NK-92 (cell line): ENCODE data around the gene OR9A4.
"Not testable (repeated sequence)": the region's sequence is repeated elsewhere in the genome, so short reads cannot be mapped to it uniquely, and the experiment has no call there.

ENCODE experiments used
- DNase-seq: peaks from one replicate; lab custom pipeline; 2025; ENCODE audit not compliant: unreplicated experiment; lab: John Stamatoyannopoulos, UW

OR9A4 gene, protein sequence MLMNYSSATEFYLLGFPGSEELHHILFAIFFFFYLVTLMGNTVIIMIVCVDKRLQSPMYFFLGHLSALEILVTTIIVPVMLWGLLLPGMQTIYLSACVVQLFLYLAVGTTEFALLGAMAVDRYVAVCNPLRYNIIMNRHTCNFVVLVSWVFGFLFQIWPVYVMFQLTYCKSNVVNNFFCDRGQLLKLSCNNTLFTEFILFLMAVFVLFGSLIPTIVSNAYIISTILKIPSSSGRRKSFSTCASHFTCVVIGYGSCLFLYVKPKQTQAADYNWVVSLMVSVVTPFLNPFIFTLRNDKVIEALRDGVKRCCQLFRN

GRCh38 chr7:141916099-141916498 lies at the start of gene OR9A4:
OR9A4 (plus strand) TSS chr7:141916399; CDS start chr7:141918876, 2,477 bp downstream.
- DNase-seq, result no peak

DNA sequence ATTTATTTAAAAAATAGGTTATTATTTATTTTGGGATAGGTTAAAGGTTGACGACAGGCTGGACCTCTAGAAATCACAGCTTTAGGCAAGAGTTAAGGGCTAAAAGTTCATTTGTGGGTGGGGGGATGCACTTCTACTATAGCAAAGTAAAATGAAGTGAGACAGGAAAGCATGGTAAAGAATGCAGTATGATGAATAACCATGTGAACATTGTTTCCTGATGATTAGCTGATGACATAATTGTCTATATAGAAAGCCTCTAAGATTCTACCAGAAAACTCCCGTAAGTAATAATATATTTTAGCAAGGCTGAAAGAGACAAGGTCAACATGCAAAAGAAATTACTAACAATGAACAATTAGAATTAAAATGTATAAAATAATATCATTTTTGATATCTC lies 49.2 kb upstream of the OR9A4 start:
- no peak for DNase-seq

DNA sequence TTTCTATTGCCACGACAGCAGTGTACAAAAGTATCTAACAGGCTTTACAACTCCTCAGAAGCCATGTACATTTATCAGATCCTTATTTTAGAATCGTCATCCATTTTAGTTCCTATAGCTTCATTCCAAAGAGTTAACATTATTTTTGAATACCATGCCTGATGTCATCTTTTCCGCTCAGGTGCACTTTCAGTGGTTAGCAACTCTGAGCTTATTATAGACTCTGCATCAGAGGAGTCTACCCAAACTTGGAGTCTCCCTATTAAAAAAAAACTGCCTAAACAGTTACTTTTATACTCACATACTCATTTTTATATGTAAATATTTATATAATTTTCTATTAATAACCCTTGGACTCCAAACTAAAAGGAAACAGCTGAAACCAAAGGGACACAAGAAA lies 43.3 kb upstream of the OR9A4 start:
- DNase-seq, result no peak

- DNase-seq, result no peak
Measured at GRCh38 chr7:141874787-141875186, 41.4 kb upstream of the OR9A4 start.

DNA sequence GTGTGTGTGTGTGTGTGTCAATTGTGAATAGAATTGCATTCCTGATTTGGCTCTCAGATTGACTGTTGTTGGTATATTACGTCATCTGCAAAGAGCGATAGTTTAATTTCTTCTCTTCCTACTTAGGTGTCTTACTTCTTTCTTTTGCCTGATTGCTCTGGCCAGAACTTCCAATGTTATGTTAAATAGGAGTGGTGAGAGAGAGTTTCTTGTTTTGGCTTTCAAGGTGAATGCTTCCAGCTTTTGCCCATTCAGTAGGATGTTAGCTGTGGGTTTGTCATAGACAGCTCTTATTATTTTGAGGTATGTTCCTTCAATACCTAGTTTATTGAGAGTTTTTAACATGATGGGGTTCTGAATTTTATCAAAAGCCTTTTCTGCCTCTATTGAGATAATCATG lies 40.7 kb upstream of the OR9A4 start:
- DNase-seq, result no peak

DNA sequence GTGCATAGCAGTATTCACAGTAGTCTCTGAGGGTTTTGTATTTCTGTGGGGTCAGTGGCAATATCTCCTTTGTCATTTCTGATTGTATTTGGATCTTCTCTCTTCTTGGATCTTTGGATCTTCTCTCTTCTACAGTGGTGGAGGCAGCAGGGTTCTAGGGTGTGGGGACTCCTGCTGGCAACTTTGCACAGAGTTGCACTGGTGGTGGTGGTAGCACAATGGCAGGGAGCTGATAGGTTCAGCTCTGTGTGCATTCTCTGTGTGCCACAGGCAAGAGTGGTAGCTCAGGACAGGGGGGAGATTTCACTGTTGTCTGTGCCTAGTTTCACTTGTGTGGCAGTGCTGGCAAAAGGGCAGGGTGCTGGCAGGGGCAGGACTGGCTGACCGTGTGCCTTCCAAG lies 39.8 kb upstream of the OR9A4 start:
- DNase-seq, result no peak

DNA sequence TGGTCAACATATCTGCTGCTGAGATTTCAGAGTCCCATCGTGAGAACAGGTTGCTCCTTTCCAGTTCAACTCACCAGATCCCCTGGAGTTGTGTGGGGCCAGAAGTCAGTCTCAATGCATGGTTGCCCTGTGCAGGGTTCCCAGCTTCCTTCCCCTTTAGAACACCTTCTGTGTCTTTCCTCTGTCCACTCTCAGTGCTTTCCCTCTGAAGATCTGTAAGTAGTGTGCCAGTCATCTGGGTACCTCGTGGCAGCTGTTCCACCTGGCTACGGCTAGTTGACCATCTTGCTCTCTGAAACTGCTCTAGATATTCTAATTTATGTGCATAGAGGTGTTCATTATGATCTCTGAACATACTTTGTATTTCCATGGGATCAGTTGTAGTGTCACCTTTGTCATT lies 38.8 kb upstream of the OR9A4 start:
- no peak for DNase-seq

DNA sequence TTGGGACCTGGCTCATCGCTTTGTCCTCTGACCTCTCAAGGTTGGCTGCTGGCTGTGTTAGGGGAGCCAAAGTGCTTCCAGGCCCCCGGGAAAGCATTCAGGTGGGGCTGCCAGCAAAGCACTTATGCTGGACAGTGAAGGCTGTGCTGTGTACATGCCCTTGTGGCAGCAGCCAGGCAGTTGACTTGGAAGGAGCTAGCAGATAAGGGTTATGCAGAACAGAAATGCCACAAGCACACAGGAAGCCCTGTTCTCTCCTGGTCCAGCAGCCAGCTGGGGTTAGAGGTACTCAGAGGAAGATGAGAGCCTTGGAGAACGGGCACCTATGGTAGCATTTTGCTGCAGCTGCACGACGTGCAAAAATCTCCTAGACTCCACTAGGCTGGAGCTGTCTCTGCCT lies 35.2 kb upstream of the OR9A4 start:
- no peak for DNase-seq

DNA sequence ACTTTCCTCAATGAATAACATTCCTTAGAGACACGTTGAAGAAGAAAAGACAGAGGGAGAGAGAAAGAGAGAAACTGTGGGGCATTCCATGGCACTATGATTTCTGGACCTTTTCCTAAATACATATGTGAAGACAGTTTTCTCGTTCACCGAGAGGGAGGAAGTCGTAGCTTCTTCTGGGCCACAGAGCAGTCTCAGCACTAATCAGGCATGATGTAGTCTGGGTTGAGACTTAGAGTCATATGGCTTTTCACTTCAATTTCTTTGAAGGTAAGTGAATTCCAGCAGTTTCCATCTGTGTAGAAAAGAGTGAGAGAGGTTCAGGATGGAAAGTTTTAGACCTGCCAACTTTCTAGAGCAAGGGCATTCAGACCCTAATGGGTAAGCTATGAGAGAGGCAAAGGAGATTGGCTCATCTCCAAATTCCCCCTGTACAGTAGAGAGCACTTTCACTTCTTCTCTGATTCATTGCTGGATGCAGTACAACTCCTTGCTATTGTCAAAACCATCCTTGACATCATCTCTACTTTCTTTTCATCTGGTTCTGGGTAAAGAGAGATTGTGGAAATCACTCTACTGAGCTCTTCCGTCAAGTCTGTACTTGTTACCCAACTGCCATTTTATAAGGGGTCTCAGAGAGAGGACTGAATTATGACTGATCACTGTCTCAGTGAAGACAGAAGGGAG lies 31.5 kb upstream of the OR9A4 start:
- DNase-seq, result no peak

GRCh38 chr7:141889321-141889720 lies 26.9 kb upstream of the OR9A4 start:
- no peak for DNase-seq

- DNase-seq, result no peak
Measured at GRCh38 chr7:141891336-141891735, 24.9 kb upstream of the OR9A4 start.

DNA sequence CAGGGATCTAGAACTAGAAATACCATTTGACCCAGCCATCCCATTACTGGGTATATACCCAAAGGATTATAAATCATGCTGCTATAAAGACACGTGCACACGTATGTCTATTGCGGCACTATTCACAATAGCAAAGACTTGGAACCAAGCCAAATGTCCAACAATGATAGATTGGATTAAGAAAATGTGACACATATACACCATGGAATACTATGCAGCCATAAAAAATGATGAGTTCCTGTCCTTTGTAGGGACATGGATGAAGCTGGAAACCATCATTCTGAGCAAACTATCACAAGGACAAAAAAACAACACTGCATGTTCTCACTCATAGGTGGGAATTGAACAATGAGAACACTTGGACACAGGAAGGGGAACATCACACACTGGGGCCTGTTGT lies 16.8 kb upstream of the OR9A4 start:
- DNase-seq, result not testable (repeated sequence)

- DNase-seq, result no peak
Measured at GRCh38 chr7:141906285-141906684, 9.9 kb upstream of the OR9A4 start.

DNA sequence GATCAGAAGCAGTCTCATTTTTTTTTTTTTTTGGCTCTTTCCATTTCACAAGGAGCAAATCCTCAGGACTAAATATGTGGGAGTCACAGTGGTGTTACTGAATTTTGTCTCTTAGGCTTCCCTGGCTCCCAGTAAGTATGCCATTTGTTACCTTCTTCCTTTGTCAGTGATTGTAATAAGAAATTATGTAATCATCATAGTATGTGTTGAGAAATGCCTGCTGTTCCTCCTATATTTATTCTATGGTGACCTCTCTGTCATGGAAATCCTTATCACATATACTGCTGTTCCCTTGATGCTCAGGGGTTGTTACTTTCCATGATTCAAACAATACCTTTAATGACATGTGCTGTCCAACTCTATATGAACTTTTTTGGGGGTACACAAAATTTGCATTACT lies 4.8 kb upstream of the OR9A4 start:
- no peak for DNase-seq

- no peak for DNase-seq
Measured at GRCh38 chr7:141915565-141915964, 634 bp upstream of the OR9A4 start.

DNA sequence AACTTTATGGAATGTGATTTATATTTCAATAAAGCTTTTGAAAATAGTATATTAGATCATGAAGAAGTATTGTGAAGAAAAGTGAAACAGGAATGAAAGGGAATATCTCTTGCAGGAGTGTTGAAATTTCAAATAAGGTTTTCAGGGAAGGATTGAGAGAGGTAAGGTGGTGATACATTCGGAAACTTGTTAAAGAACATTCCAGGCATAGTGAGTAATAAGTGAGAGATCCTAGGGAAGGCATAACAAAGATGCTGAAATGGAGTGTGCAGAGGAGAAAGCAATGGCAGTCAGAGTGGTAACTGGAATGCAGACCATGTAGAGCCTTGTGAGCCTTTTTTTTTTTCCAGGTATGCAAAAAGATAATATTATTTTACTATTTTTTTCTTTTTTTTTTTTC lies 4.1 kb downstream of the OR9A4 start:
- no peak for DNase-seq

- DNase-seq, result no peak
Measured at GRCh38 chr7:141928146-141928844, 12.1 kb downstream of the OR9A4 start.

DNA sequence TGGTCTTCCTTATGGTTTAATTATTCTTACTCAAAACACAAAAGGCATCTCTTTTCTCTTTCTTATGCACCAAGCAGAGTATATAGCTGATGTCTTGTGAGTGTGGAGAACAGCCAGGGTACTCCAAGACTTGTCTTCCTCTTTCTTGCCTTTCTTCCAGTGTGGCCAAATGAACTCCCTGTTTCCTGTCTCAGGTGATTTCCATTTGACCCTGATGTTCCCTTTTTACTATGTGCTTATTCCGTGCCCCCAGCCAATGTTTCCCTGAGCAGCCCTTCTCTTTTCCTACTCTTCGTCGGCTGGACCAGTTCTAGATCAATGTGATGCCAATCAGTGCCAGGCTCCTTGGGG lies 12.6 kb downstream of the OR9A4 start:
- no peak for DNase-seq

- no peak for DNase-seq
Measured at GRCh38 chr7:141930211-141930610, 14.0 kb downstream of the OR9A4 start.

DNA sequence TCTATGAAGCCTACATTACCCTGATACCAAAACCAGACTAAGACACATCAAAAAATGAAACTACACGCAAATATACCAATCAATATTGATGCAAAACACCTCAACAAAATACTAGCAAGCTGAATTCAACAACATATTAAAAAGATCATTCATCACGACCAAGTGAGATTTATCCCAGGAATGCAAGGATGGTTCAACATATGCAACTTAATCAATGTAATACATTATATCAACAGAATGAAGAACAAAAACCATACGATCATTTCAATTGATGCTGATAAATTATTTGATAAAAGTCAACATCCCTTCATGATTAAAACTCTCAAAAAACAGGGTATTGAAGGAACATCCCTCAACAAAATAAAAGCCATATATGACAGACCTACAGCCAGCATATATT lies 24.9 kb downstream of the OR9A4 start:
- no peak for DNase-seq

DNA sequence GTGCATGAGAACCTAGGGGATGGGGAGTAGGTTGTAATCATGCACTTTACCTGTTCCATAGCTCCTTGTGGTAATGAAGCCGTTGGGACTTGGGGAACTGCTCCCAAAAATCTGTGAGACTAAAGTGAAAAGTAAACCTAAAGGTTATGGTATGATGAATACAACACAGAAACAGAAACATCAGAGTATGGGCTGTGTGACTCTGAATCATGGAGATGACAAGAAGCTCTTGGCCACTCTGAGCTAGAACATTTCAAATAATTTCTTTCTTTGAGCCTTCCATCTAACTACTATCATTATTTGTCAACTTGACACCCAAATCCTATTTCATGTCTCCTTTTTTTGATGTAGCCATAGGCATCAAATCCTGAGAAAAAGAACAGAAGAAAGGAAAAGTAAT lies 27.6 kb downstream of the OR9A4 start:
- DNase-seq, result no peak

GRCh38 chr7:141944811-141945210 lies 28.6 kb downstream of the OR9A4 start:
- no peak for DNase-seq
